HEK293 (cell line): ENCODE data around the gene BAG5.

Experiments
- EGR2 ChIP-seq: fragments of 450-650 bp; formaldehyde crosslinking; IDR thresholded peaks from 2 replicates; pipeline ENCODE4 v1.5.1; 2016; ENCODE audit warnings: low read depth, missing biosample characterization, missing genetic modification characterization
- HOXA7 ChIP-seq: sonication (generic); formaldehyde crosslinking; IDR thresholded peaks from 2 replicates; pipeline ENCODE4 v1.8.1; 2022; ENCODE audit warnings: missing genetic modification reagents, borderline replicate concordance
- HOXD13 ChIP-seq: sonication (generic); formaldehyde crosslinking; IDR thresholded peaks from 2 replicates; pipeline ENCODE4 v1.8.0; 2022; ENCODE audit warnings: missing genetic modification reagents, borderline replicate concordance
- IKZF3 ChIP-seq: fragments of 450-650 bp; IDR thresholded peaks from 2 replicates; pipeline ENCODE4 v1.5.0; 2018; ENCODE audit warnings: missing biosample characterization, mild to moderate bottlenecking, missing genetic modification characterization, moderate library complexity
- OVOL3 ChIP-seq: fragments of 450-650 bp; formaldehyde crosslinking; IDR thresholded peaks from 2 replicates; pipeline ENCODE4 v1.5.1; 2016; ENCODE audit warnings: missing biosample characterization, missing genetic modification characterization
- REPIN1 ChIP-seq: fragments of 450-650 bp; formaldehyde crosslinking; IDR thresholded peaks from 2 replicates; pipeline ENCODE4 v1.5.1; 2017; ENCODE audit warnings: missing biosample characterization, missing genetic modification characterization, low read depth
- SALL2 ChIP-seq: fragments of 450-650 bp; formaldehyde crosslinking; IDR thresholded peaks from 2 replicates; pipeline ENCODE4 v1.5.0; 2017; ENCODE audit warnings: missing biosample characterization, mild to moderate bottlenecking, missing genetic modification characterization, borderline replicate concordance
- SP2 ChIP-seq: fragments of 450-650 bp; formaldehyde crosslinking; IDR thresholded peaks from 2 replicates; pipeline ENCODE4 v1.5.1; 2016; ENCODE audit warnings: missing biosample characterization, missing genetic modification characterization
- YY2 ChIP-seq: fragments of 450-650 bp; formaldehyde crosslinking; IDR thresholded peaks from 2 replicates; pipeline ENCODE4 v1.5.1; 2016; ENCODE audit warnings: missing biosample characterization, missing genetic modification characterization
- ZBTB1 ChIP-seq: fragments of 450-650 bp; formaldehyde crosslinking; IDR thresholded peaks from 2 replicates; pipeline ENCODE4 v1.5.1; 2016; ENCODE audit warnings: missing biosample characterization, missing genetic modification characterization
- ZBTB21 ChIP-seq: fragments of 450-650 bp; formaldehyde crosslinking; IDR thresholded peaks from 2 replicates; pipeline ENCODE4 v1.5.1; 2017; ENCODE audit warnings: missing biosample characterization, missing genetic modification characterization
- ZBTB7A ChIP-seq: fragments of 450-650 bp; formaldehyde crosslinking; IDR thresholded peaks from 2 replicates; pipeline ENCODE4 v1.5.1; 2016; ENCODE audit warnings: low read depth, missing biosample characterization, missing genetic modification characterization
- ZFHX2 ChIP-seq: fragments of 450-650 bp; formaldehyde crosslinking; conservative IDR thresholded peaks from 2 replicates; pipeline ENCODE4 v1.5.1; 2016; ENCODE audit warnings: missing biosample characterization, missing genetic modification characterization
- ZNF155 ChIP-seq: fragments of 450-650 bp; formaldehyde crosslinking; IDR thresholded peaks from 2 replicates; pipeline ENCODE4 v1.5.1; 2016; ENCODE audit warnings: missing biosample characterization, missing genetic modification characterization
- ZNF214 ChIP-seq: fragments of 450-650 bp; formaldehyde crosslinking; IDR thresholded peaks from 2 replicates; pipeline ENCODE4 v1.5.1; 2017; ENCODE audit warnings: missing biosample characterization, mild to moderate bottlenecking, missing genetic modification characterization, borderline replicate concordance
- ZNF24 ChIP-seq: fragments of 450-650 bp; formaldehyde crosslinking; IDR thresholded peaks from 2 replicates; pipeline ENCODE4 v1.5.1; 2016; ENCODE audit warnings: missing biosample characterization, missing genetic modification characterization
- ZNF266 ChIP-seq: fragments of 450-650 bp; formaldehyde crosslinking; IDR thresholded peaks from 2 replicates; pipeline ENCODE4 v1.5.1; 2016; ENCODE audit warnings: missing biosample characterization, missing genetic modification characterization, low read depth
- ZNF335 ChIP-seq: fragments of 450-650 bp; formaldehyde crosslinking; conservative IDR thresholded peaks from 2 replicates; pipeline ENCODE4 v1.5.1; 2016; ENCODE audit warnings: missing biosample characterization, missing genetic modification characterization
- ZNF350 ChIP-seq: fragments of 450-650 bp; formaldehyde crosslinking; IDR thresholded peaks from 2 replicates; pipeline ENCODE4 v1.5.0; 2017; ENCODE audit warnings: missing biosample characterization, mild to moderate bottlenecking, missing genetic modification characterization
- ZNF391 ChIP-seq: fragments of 450-650 bp; formaldehyde crosslinking; IDR thresholded peaks from 2 replicates; pipeline ENCODE4 v1.5.1; 2016; ENCODE audit warnings: low read depth, missing biosample characterization, missing genetic modification characterization, borderline replicate concordance
- ZNF423 ChIP-seq: fragments of 450-650 bp; formaldehyde crosslinking; IDR thresholded peaks from 2 replicates; pipeline ENCODE4 v1.5.1; 2016; ENCODE audit warnings: missing biosample characterization, missing genetic modification characterization
- ZNF501 ChIP-seq: fragments of 450-650 bp; formaldehyde crosslinking; IDR thresholded peaks from 2 replicates; pipeline ENCODE4 v1.5.1; 2016; ENCODE audit warnings: missing biosample characterization, missing genetic modification characterization
- ZNF530 ChIP-seq: fragments of 450-650 bp; formaldehyde crosslinking; IDR thresholded peaks from 2 replicates; pipeline ENCODE4 v1.5.1; 2016; ENCODE audit warnings: low read depth, missing biosample characterization, missing genetic modification characterization
- ZNF548 ChIP-seq: fragments of 450-650 bp; formaldehyde crosslinking; IDR thresholded peaks from 2 replicates; pipeline ENCODE4 v1.5.1; 2016; ENCODE audit warnings: missing biosample characterization, missing genetic modification characterization
- ZNF549 ChIP-seq: fragments of 450-650 bp; IDR thresholded peaks from 2 replicates; pipeline ENCODE4 v1.5.1; 2018; ENCODE audit warnings: missing biosample characterization, missing genetic modification characterization, mild to moderate bottlenecking, inconsistent platforms, moderate library complexity
- ZNF555 ChIP-seq: fragments of 450-650 bp; formaldehyde crosslinking; conservative IDR thresholded peaks from 2 replicates; pipeline ENCODE4 v1.5.1; 2017; ENCODE audit warnings: missing biosample characterization, mild to moderate bottlenecking, missing genetic modification characterization, inconsistent platforms
- ZNF585B ChIP-seq: fragments of 450-650 bp; formaldehyde crosslinking; IDR thresholded peaks from 2 replicates; pipeline ENCODE4 v1.5.1; 2016; ENCODE audit warnings: missing biosample characterization, missing genetic modification characterization
- ZNF600 ChIP-seq: fragments of 450-650 bp; formaldehyde crosslinking; IDR thresholded peaks from 2 replicates; pipeline ENCODE4 v1.5.1; 2016; ENCODE audit warnings: missing biosample characterization, missing genetic modification characterization
- ZNF624 ChIP-seq: fragments of 450-650 bp; formaldehyde crosslinking; IDR thresholded peaks from 2 replicates; pipeline ENCODE4 v1.5.1; 2017; ENCODE audit warnings: missing biosample characterization, missing genetic modification characterization
- ZNF707 ChIP-seq: fragments of 450-650 bp; formaldehyde crosslinking; IDR thresholded peaks from 2 replicates; pipeline ENCODE4 v1.5.1; 2016; ENCODE audit warnings: missing biosample characterization, missing genetic modification characterization
- ZNF747 ChIP-seq: fragments of 450-650 bp; formaldehyde crosslinking; IDR thresholded peaks from 2 replicates; pipeline ENCODE4 v1.5.1; 2016; ENCODE audit warnings: missing biosample characterization, missing genetic modification characterization
- ZSCAN16 ChIP-seq: fragments of 450-650 bp; formaldehyde crosslinking; IDR thresholded peaks from 2 replicates; pipeline ENCODE4 v1.5.1; 2016; ENCODE audit warnings: missing biosample characterization, missing genetic modification characterization
- TF ChIP-seq, protein P1 (sequence below): fragments of 450-650 bp; formaldehyde crosslinking; IDR thresholded peaks from 2 replicates; pipeline ENCODE4 v1.5.1; 2017; ENCODE audit warnings: missing biosample characterization, mild to moderate bottlenecking, missing genetic modification characterization, moderate library complexity
- TF ChIP-seq, protein P2 (sequence below): fragments of 450-650 bp; formaldehyde crosslinking; IDR thresholded peaks from 2 replicates; pipeline ENCODE4 v1.5.1; 2016; ENCODE audit warnings: missing biosample characterization, missing genetic modification characterization
- TF ChIP-seq, protein P3 (sequence below): sonication (generic); formaldehyde crosslinking; IDR thresholded peaks from 2 replicates; pipeline ENCODE4 v1.8.1; 2022; ENCODE audit warnings: mild to moderate bottlenecking, moderate library complexity, missing genetic modification reagents
- TF ChIP-seq, protein P4 (sequence below): fragments of 450-650 bp; formaldehyde crosslinking; IDR thresholded peaks from 2 replicates; pipeline ENCODE4; 2016; ENCODE audit warnings: missing biosample characterization, missing genetic modification characterization
- TF ChIP-seq, protein P5 (sequence below): fragments of 450-650 bp; formaldehyde crosslinking; IDR thresholded peaks from 2 replicates; pipeline ENCODE4 v1.5.1; 2017; ENCODE audit warnings: missing biosample characterization, missing genetic modification characterization

BAG5 gene

DNA sequence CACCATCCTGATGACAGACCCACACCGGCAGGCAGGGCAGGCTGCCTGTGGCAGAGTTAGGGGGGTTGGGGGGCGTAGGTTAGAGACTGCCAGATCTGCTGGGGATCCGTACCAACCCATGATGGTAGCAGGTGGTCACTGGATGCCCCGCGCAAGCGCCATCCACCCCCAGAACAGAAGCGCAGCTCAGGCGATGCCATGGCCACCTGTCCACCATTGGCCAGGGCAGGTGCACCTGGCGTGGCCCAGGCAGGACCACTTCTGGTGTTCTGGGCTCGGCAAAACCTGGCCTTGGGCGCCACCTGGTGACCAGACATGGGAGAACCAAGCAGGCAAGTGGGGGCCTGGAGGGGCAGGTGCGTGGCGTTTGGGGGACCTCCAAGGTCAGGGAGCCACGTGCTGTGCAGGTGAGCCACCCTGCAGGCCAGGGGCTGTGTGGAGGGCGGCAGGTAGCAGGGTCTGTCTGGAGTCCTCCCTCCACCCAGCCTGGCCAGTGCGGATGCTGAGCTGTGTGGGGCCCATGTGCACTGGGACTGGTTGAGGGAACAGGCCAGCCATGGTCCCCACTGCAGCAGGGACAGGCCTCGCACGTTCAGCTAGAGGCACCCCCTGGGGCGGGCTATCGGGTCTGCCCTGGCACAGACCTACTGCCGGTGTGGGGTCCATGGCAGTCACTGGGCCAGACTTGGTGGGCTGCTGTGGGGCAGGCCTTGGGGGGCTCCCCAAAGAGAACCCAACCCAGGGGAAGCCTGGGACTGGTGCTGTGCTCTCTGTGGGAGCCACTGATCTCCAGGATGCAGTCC is 15.6 kb downstream of the BAG5 start (continued):
- TF ChIP-seq, protein P1, sequence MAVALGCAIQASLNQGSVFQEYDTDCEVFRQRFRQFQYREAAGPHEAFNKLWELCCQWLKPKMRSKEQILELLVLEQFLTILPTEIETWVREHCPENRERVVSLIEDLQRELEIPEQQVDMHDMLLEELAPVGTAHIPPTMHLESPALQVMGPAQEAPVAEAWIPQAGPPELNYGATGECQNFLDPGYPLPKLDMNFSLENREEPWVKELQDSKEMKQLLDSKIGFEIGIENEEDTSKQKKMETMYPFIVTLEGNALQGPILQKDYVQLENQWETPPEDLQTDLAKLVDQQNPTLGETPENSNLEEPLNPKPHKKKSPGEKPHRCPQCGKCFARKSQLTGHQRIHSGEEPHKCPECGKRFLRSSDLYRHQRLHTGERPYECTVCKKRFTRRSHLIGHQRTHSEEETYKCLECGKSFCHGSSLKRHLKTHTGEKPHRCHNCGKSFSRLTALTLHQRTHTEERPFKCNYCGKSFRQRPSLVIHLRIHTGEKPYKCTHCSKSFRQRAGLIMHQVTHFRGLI (tag by site-specific recombination): no peak
- TF ChIP-seq ZNF530 (tag by site-specific recombination) (no peak), SP2 (tag by site-specific recombination) (no peak), YY2 (tag by site-specific recombination) (no peak; the same call in 1 of the 2 replicates), HOXD13 (CRISPR knock-in tag) (no peak), REPIN1 (tag by site-specific recombination) (0 out of 2 replicates have a peak, but pooled peaks have one; percentile 63), ZNF624 (no peak), ZNF600 (tag by site-specific recombination) (peak; percentile 95), SALL2 (tag by site-specific recombination) (no peak), ZBTB7A (tag by site-specific recombination) (no peak; the same call in 1 of the 2 replicates), ZNF214 (tag by site-specific recombination) (no peak), ZNF707 (tag by site-specific recombination) (no peak), HOXA7 (CRISPR knock-in tag) (no peak), ZNF24 (no peak), ZNF555 (tag by site-specific recombination) (no peak), ZNF747 (tag by site-specific recombination) (no peak), ZFHX2 (tag by site-specific recombination) (no peak), ZNF423 (no peak), OVOL3 (tag by site-specific recombination) (no peak), ZNF548 (no peak), ZNF585B (tag by site-specific recombination) (no peak), ZBTB21 (tag by site-specific recombination) (no peak), ZNF549 (tag by site-specific recombination) (no peak), IKZF3 (tag by site-specific recombination) (no peak), ZNF350 (tag by site-specific recombination) (no peak), ZNF501 (tag by site-specific recombination) (0 out of 2 replicates have a peak, but pooled peaks have one; percentile 59), EGR2 (no peak), ZNF335 (tag by site-specific recombination) (peak; percentile 100), ZBTB1 (tag by site-specific recombination) (no peak), ZSCAN16 (tag by site-specific recombination) (no peak), ZNF266 (tag by site-specific recombination) (no peak), ZNF391 (tag by site-specific recombination) (peak; percentile 79; the same call in 1 of the 2 replicates), ZNF155 (tag by site-specific recombination) (no peak)
- TF ChIP-seq, protein P2, sequence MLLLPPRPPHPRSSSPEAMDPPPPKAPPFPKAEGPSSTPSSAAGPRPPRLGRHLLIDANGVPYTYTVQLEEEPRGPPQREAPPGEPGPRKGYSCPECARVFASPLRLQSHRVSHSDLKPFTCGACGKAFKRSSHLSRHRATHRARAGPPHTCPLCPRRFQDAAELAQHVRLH (tag by site-specific recombination): no peak
- TF ChIP-seq, protein P3, sequence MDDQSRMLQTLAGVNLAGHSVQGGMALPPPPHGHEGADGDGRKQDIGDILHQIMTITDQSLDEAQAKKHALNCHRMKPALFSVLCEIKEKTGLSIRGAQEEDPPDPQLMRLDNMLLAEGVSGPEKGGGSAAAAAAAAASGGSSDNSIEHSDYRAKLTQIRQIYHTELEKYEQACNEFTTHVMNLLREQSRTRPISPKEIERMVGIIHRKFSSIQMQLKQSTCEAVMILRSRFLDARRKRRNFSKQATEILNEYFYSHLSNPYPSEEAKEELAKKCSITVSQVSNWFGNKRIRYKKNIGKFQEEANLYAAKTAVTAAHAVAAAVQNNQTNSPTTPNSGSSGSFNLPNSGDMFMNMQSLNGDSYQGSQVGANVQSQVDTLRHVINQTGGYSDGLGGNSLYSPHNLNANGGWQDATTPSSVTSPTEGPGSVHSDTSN (CRISPR knock-in tag): 0 out of 2 replicates have a peak, but pooled peaks have one; percentile 43
- TF ChIP-seq, protein P4, sequence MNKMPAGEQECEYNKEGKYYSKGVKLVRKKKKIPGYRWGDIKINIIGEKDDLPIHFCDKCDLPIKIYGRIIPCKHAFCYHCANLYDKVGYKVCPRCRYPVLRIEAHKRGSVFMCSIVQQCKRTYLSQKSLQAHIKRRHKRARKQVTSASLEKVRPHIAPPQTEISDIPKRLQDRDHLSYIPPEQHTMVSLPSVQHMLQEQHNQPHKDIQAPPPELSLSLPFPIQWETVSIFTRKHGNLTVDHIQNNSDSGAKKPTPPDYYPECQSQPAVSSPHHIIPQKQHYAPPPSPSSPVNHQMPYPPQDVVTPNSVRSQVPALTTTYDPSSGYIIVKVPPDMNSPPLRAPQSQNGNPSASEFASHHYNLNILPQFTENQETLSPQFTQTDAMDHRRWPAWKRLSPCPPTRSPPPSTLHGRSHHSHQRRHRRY: no peak
- TF ChIP-seq, protein P5, sequence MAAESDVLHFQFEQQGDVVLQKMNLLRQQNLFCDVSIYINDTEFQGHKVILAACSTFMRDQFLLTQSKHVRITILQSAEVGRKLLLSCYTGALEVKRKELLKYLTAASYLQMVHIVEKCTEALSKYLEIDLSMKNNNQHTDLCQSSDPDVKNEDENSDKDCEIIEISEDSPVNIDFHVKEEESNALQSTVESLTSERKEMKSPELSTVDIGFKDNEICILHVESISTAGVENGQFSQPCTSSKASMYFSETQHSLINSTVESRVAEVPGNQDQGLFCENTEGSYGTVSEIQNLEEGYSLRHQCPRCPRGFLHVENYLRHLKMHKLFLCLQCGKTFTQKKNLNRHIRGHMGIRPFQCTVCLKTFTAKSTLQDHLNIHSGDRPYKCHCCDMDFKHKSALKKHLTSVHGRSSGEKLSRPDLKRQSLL (tag by site-specific recombination): no peak
